ENCODE data around the gene MAP7D2.

Gene MAP7D2

DNA sequence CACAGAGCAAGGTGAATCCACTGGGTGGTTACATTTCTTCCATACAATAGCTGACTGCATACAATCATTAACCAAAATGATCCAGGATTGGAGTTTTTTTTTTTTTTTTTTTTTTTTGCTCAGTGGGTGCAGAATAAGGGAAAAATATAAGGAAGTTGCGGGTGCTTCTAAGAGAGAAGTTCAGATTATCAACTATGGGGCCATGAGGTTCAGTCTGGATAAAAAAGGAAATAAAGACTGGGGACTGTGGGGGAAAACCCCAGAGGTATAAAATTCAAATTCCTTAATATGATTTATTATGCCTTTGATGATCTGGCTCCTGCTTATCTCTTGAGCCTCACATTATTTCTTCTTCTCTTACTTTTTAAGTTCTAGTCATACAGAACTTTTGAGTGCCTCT lies 30.9 kb upstream of the MAP7D2 start:
- DNase-seq (ENCODE audit: low spot score) (no peak), ATAC-seq (ENCODE audit: low read depth) (no peak)
- Histone ChIP-seq H3K27me3 (ENCODE audit: insufficient read depth, poor library complexity, severe bottlenecking) (no peaks in the 10 kb centered on the region), H3K9me3 (ENCODE audit: severe bottlenecking) (no peaks in the 10 kb centered on the region), H3K36me3 (ENCODE audit: low read depth) (no peaks in the 10 kb centered on the region), H3K4me1 (ENCODE audit: insufficient read depth, poor library complexity, severe bottlenecking) (no peaks in the 10 kb centered on the region), H3K27ac (ENCODE audit: poor library complexity, severe bottlenecking) (no peak overlapping the region), H3K4me3 (ENCODE audit: severe bottlenecking) (no peak overlapping the region)
- TF ChIP-seq CTCF (IDR thresholded peaks at IDR 0.05; ENCODE audit: poor library complexity, severe bottlenecking) = no peak

DNA sequence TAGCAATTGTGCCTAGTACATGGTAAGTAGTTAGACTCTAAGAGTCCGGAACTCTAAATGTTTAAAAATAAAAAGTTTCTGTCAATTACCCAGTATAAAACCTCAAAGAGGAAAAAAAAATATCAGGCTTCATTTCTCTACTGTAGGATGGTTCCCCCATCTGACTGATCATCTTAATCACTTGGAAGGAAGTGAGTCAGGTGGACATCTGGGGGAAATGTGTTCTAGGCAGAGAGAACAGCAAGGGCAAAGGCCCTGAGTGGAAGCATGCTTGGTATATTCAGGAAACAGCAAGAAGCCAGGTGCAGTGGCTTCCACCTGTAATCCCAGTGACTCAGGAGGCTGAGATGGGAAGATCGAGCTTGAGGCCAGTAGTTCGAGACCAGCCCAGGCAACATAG lies 27.8 kb upstream of the MAP7D2 start:
- no peak for TF ChIP-seq CTCF (IDR thresholded peaks at IDR 0.05; ENCODE audit: poor library complexity, severe bottlenecking)
- Histone ChIP-seq H3K4me3 (ENCODE audit: severe bottlenecking) (no peak overlapping the region), H3K27ac (ENCODE audit: poor library complexity, severe bottlenecking) (peak overlapping the region; percentile 52), H3K36me3 (ENCODE audit: low read depth) (peaks cover 8% of the 10 kb centered on the region), H3K27me3 (ENCODE audit: insufficient read depth, poor library complexity, severe bottlenecking) (no peaks in the 10 kb centered on the region), H3K4me1 (ENCODE audit: insufficient read depth, poor library complexity, severe bottlenecking) (no peaks in the 10 kb centered on the region), H3K9me3 (ENCODE audit: severe bottlenecking) (no peaks in the 10 kb centered on the region)
- DNase-seq (ENCODE audit: low spot score) = no peak
- peak; percentile 56 for ATAC-seq (ENCODE audit: low read depth)

- TF ChIP-seq CTCF (IDR thresholded peaks at IDR 0.05; ENCODE audit: poor library complexity, severe bottlenecking) = no peak
- Histone ChIP-seq H3K4me1 (ENCODE audit: insufficient read depth, poor library complexity, severe bottlenecking) (no peaks in the 10 kb centered on the region), H3K4me3 (ENCODE audit: severe bottlenecking) (no peak overlapping the region), H3K27me3 (ENCODE audit: insufficient read depth, poor library complexity, severe bottlenecking) (no peaks in the 10 kb centered on the region), H3K36me3 (ENCODE audit: low read depth) (peaks cover 16% of the 10 kb centered on the region), H3K9me3 (ENCODE audit: severe bottlenecking) (no peaks in the 10 kb centered on the region), H3K27ac (ENCODE audit: poor library complexity, severe bottlenecking) (peak overlapping the region; percentile 52)
- no peak for DNase-seq (ENCODE audit: low spot score)
- no peak for ATAC-seq (ENCODE audit: low read depth)
Measured at GRCh38 chrX:20143561-20143960, 26.9 kb upstream of the MAP7D2 start.

DNA sequence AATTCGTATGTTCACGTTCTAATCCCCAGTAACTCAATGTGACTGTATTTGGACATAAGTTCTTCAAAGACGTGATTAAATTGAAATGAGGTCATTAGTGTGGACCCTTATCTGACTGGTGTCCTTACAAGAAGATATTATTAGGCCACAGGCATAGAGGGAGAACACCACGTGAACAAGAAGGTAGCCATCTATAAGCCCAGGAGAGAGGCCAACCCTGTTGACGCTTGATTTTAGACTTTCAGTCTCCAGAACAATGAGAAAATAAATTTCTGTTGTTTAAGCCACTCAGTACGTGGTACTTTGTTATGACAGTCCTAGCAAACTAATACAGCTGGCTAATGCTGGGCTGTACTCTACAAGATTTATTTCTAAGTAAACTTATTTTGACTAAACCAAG lies 26.4 kb upstream of the MAP7D2 start:
- H3K27me3 ChIP-seq (ENCODE audit: insufficient read depth, poor library complexity, severe bottlenecking) = no peaks in the 10 kb centered on the region
- peaks cover 21% of the 10 kb centered on the region for H3K36me3 ChIP-seq (ENCODE audit: low read depth)
- peak overlapping the region; percentile 52 for H3K27ac ChIP-seq (ENCODE audit: poor library complexity, severe bottlenecking)
- DNase-seq (ENCODE audit: low spot score) (no peak), ATAC-seq (ENCODE audit: low read depth) (no peak)
- H3K9me3 ChIP-seq (ENCODE audit: severe bottlenecking) = no peaks in the 10 kb centered on the region
- no peaks in the 10 kb centered on the region for H3K4me1 ChIP-seq (ENCODE audit: insufficient read depth, poor library complexity, severe bottlenecking)
- H3K4me3 ChIP-seq (ENCODE audit: severe bottlenecking) = no peak overlapping the region
- no peak for TF ChIP-seq CTCF (IDR thresholded peaks at IDR 0.05; ENCODE audit: poor library complexity, severe bottlenecking)

DNA sequence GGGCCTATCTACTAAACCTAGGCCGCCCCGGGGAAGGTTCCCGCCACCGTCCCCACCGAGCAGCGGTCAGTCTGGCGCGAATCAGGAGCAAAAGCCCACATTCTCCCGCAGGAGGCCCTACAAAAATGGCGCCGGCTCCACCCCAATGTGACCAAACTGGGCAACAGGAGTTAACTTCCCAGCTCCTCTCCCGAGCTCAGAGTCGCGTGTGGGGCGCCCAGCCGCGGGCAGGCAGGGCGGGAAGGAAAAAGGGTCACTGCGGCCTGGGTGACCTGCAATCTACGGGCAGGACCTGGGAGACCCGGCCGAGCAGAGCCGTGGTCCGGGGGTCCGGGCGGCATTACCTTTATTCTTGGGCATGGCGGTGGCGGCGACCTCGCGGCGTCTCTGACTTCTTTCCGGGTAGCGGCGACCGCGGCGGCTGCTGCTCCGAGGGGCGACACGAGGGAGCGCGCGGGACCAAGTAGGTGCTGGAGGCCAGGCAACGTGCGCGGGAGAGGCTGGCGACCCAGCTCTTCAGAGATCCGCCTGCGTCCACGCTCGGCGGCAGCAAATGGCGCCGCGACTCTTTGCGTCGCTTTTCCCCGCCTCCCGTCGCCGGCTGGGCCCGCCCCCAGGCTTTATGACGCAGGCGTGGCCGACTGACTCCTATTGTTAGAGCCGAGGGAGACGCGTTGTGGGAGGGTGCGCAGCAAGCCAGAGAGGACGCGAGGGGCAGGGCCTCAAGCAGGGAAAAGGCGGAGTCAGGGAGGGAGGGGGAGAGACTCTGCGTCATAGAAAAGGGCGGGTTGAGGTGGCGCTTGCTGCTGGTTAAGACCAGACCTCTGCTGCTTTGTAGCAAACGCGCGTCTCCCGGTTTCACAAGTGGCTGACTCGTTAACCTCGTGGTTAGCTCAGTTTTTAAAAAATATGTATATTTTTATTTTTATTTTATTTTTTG lies 24.8 kb upstream of the MAP7D2 start, which contains the start of gene EIF1AX:
Gene EIF1AX, minus strand, starts transcription at position 558 of the 940 bp plus-strand sequence. Its CDS starts 198 bp downstream, at position 360.
- peak; percentile 92 for DNase-seq (ENCODE audit: low spot score)
- no peak for TF ChIP-seq CTCF (IDR thresholded peaks at IDR 0.05; ENCODE audit: poor library complexity, severe bottlenecking)
- H3K4me1 ChIP-seq (ENCODE audit: insufficient read depth, poor library complexity, severe bottlenecking) = no peaks in the 10 kb centered on the region
- H3K27me3 ChIP-seq (ENCODE audit: insufficient read depth, poor library complexity, severe bottlenecking) = no peaks in the 10 kb centered on the region
- H3K4me3 ChIP-seq (ENCODE audit: severe bottlenecking) = peak within 1 kb of the TSS; percentile 91
- H3K36me3 ChIP-seq (ENCODE audit: low read depth) = peaks cover 34% of the 10 kb centered on the region
- peak; percentile 91 for ATAC-seq (ENCODE audit: low read depth)
- H3K27ac ChIP-seq (ENCODE audit: poor library complexity, severe bottlenecking) = peak within 1 kb of the TSS; percentile 52
- no peaks in the 10 kb centered on the region for H3K9me3 ChIP-seq (ENCODE audit: severe bottlenecking)

All from RWPE2 (cell line).